Colonic mucosa (tissue), 4 donors: ENCODE results near the gene NUF2. TPM values are rescaled to one million over a fixed set of nuclear protein-coding genes. Genes with fewer than 3 reads are reported as not detected.
"Not testable (repeated sequence)": the region's sequence is repeated elsewhere in the genome, so short reads cannot be mapped to it uniquely, and the experiment has no call there.

Experiments used
- DNase-seq: peaks from one replicate; pipeline ENCODE4 v3.0.0-alpha.2; 2020
- H3K27ac ChIP-seq: fragments of 200-600 bp; one replicate; pipeline ENCODE4 v1.8.0; 2021
- H3K27me3 ChIP-seq: fragments of 200-600 bp; one replicate; pipeline ENCODE4 v1.8.0; 2021
- H3K36me3 ChIP-seq: fragments of 200-600 bp; one replicate; pipeline ENCODE4 v1.8.0; 2021
- H3K4me1 ChIP-seq: fragments of 200-600 bp; one replicate; pipeline ENCODE4 v1.8.0; 2021; ENCODE audit warnings: mild to moderate bottlenecking
- H3K4me3 ChIP-seq: fragments of 200-600 bp; one replicate; pipeline ENCODE4 v1.8.0; 2021
- H3K9ac ChIP-seq, 2 donors: one replicate each; pipeline ENCODE4 v1.7.0; 2013; ENCODE audit warnings: control low read depth in 2 of 2, low read depth in 2 of 2, low read length in 2 of 2
- H3K9me3 ChIP-seq: fragments of 200-600 bp; one replicate; pipeline ENCODE4 v1.8.0; 2021
- CTCF ChIP-seq: fragments of 200-600 bp; IDR thresholded peaks from one replicate; pipeline ENCODE4 v1.8.0; 2022; ENCODE audit warnings: antibody characterized with exemption, mild to moderate bottlenecking
- intact Hi-C: fragments of 100-400 bp; cut with DNase I; formaldehyde crosslinking; loops from one replicate; pipeline ENCODE4 v1.14.1; 2022
- total RNA-seq, 2 donors: library from RNA; stranded (reverse); fragmentation: NEBNext Ultra II Directional in 1 of 2; extraction: Animal tissue kit (Norgen Biotek cat#: 25700) in 1 of 2; gene quantifications; one replicate each; pipeline ENCODE4 v1.2.1, GENCODE V29; 2021
- donor health status: healthy.
- donor health status: DM: no; HTN: no; CAD: no.
- donor health status: DM: no; HTN: no; CAD: no.

NUF2 gene
- total RNA-seq, 2 donors from 2014 or later = 6.8 to 17.6 TPM

GRCh38 chr1:163337631-163338030 lies 15.9 kb downstream of the NUF2 start:
- Histone ChIP-seq H3K9ac (no peak overlapping the region), H3K9me3 (no peaks in the 10 kb centered on the region), H3K27me3 (no peaks in the 10 kb centered on the region), H3K27ac (no peak overlapping the region), H3K4me1 (no peaks in the 10 kb centered on the region), H3K36me3 (no peaks in the 10 kb centered on the region), H3K4me3 (no peak overlapping the region)
- no peak for TF ChIP-seq CTCF
- intact Hi-C loops = no loop called here
- DNase-seq = no peak

GRCh38 chr1:163346326-163346870 lies 24.6 kb downstream of the NUF2 start:
- no peaks in the 10 kb centered on the region for H3K9me3 ChIP-seq
- no peak for TF ChIP-seq CTCF

GRCh38 chr1:163347106-163347505 lies 25.4 kb downstream of the NUF2 start:
- Histone ChIP-seq H3K9me3 (no peaks in the 10 kb centered on the region), H3K4me1 (no peaks in the 10 kb centered on the region), H3K36me3 (no peaks in the 10 kb centered on the region), H3K27ac (no peak overlapping the region), H3K9ac (no peak overlapping the region), H3K4me3 (no peak overlapping the region), H3K27me3 (no peaks in the 10 kb centered on the region)
- no peak for DNase-seq
- no peak for TF ChIP-seq CTCF
- intact Hi-C loops = no loop called here

More at GRCh38 chr1:163346326-163346870, 24.6 kb downstream of the NUF2 start:
- H3K36me3 ChIP-seq = no peaks in the 10 kb centered on the region
- intact Hi-C loops = no loop called here
- H3K4me3 ChIP-seq = no peak overlapping the region
- H3K27me3 ChIP-seq = no peaks in the 10 kb centered on the region
- H3K9ac ChIP-seq = no peak overlapping the region
- no peaks in the 10 kb centered on the region for H3K4me1 ChIP-seq
- H3K27ac ChIP-seq = no peak overlapping the region
- DNase-seq = no peak

GRCh38 chr1:163351912-163352311 lies 30.2 kb downstream of the NUF2 start:
- Histone ChIP-seq H3K4me1 (no peaks in the 10 kb centered on the region), H3K27me3 (no peaks in the 10 kb centered on the region), H3K9ac (no peak overlapping the region), H3K9me3 (no peaks in the 10 kb centered on the region), H3K4me3 (no peak overlapping the region), H3K36me3 (no peaks in the 10 kb centered on the region), H3K27ac (no peak overlapping the region)
- DNase-seq = no peak
- no peak for TF ChIP-seq CTCF
- intact Hi-C loops = no loop called here

- Histone ChIP-seq H3K9ac (no peak overlapping the region), H3K9me3 (no peaks in the 10 kb centered on the region), H3K4me1 (no peaks in the 10 kb centered on the region), H3K27ac (no peak overlapping the region), H3K36me3 (no peaks in the 10 kb centered on the region), H3K4me3 (no peak overlapping the region), H3K27me3 (no peaks in the 10 kb centered on the region)
- intact Hi-C loops = no loop called here
- no peak for TF ChIP-seq CTCF
- DNase-seq = no peak
These were observed 35.6 kb downstream of the NUF2 start for GRCh38 chr1:163357378-163357777.

- H3K9ac ChIP-seq, H3K4me3 ChIP-seq, H3K9me3 ChIP-seq, H3K27me3 ChIP-seq, intact Hi-C loops, H3K27ac ChIP-seq, H3K4me1 ChIP-seq, H3K36me3 ChIP-seq, DNase-seq: not testable (repeated sequence)
These were observed 36.4 kb downstream of the NUF2 start for GRCh38 chr1:163358172-163358571.
